Activated CD8-positive, alpha-beta T cell treated with anti-CD3 and anti-CD28 coated beads for 36 hours (primary cell): ENCODE results near the gene TGM4. TPM values are rescaled to one million over a fixed set of nuclear protein-coding genes. Genes with fewer than 3 reads are reported as not detected.

ENCODE experiments used
- ATAC-seq: fragments of 200-7000 bp; cut with Tn5 transposase; one replicate; pipeline ENCODE4 v1.10.0; 2021; ENCODE audit warnings: mild to moderate bottlenecking, moderate library complexity
- CTCF ChIA-PET: fragments of 350-600 bp; sonication (Branson Sonifier 250); formaldehyde crosslinking; loops from one replicate; lab custom pipeline; 2021; ENCODE audit warnings: antibody characterized with exemption; lab: Charles Lee
- POLR2A ChIA-PET: fragments of 350-600 bp; sonication (Branson Sonifier 250); formaldehyde crosslinking; loops from one replicate; lab custom pipeline; 2021; ENCODE audit warnings: antibody characterized with exemption; lab: Charles Lee
- DNase-seq: peaks from one replicate; pipeline ENCODE4 v3.0.0-alpha.2; 2020
- H3K27ac Mint-ChIP-seq: one replicate; pipeline ENCODE4 v1.8.0; 2021; ENCODE audit warnings: mild to moderate bottlenecking, mixed read lengths
- H3K27me3 Mint-ChIP-seq: one replicate; pipeline ENCODE4 v1.8.0; 2021; ENCODE audit warnings: mixed read lengths
- H3K36me3 Mint-ChIP-seq: one replicate; pipeline ENCODE4 v1.8.0; 2021; ENCODE audit warnings: low read depth, mixed read lengths
- H3K4me1 Mint-ChIP-seq: one replicate; pipeline ENCODE4 v1.8.0; 2021; ENCODE audit warnings: low read depth, mixed read lengths
- H3K4me3 Mint-ChIP-seq: one replicate; pipeline ENCODE4 v1.8.0; 2021; ENCODE audit warnings: mild to moderate bottlenecking, moderate library complexity, mixed read lengths
- H3K9me3 Mint-ChIP-seq: one replicate; pipeline ENCODE4 v1.8.0; 2021; ENCODE audit warnings: mixed read lengths
- intact Hi-C: fragments of 100-400 bp; cut with micrococcal nuclease; formaldehyde crosslinking; loops from one replicate; pipeline ENCODE4 v1.10.0; 2022
- total RNA-seq, 2 experiments: library from RNA; stranded (reverse); gene quantifications; one replicate each; pipeline ENCODE4 v1.2.3, GENCODE V29; 2021
- TF ChIP-seq, protein P1 (sequence below): fragments of 200-600 bp; IDR thresholded peaks from one replicate; pipeline ENCODE4 v1.8.0; 2022; ENCODE audit warnings: antibody characterized with exemption, mild to moderate bottlenecking

Gene TGM4
- total RNA-seq, result not detected

DNA sequence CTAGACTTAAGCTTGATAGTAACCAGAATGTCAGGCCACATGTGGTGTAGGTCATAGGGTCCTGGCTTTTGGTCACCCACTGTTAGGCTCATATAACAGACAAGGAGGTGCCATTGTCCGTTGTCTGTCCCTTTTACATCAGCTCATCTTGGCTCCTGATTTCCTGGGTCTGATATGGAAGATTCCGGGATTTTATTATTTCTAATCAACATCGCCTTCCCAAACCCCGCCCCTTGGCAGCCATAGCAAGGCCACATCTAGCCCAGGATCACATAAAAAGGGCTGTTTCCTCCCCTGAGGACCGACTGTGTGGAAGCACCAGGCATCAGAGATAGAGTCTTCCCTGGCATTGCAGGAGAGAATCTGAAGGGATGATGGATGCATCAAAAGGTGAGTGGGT lies at the start of gene TGM4:
Gene TGM4 (plus strand): TSS at position 301 of the 400 bp plus-strand sequence. CDS start 71 bp downstream, at position 372.
- CTCF ChIA-PET, result no interaction called here
- no peak within 1 kb of the TSS for H3K4me3 Mint-ChIP-seq
- POLR2A ChIA-PET, result no interaction called here
- intact Hi-C loops, result no loop called here
- no peak for DNase-seq
- ATAC-seq, result no peak
- TF ChIP-seq, protein P1, sequence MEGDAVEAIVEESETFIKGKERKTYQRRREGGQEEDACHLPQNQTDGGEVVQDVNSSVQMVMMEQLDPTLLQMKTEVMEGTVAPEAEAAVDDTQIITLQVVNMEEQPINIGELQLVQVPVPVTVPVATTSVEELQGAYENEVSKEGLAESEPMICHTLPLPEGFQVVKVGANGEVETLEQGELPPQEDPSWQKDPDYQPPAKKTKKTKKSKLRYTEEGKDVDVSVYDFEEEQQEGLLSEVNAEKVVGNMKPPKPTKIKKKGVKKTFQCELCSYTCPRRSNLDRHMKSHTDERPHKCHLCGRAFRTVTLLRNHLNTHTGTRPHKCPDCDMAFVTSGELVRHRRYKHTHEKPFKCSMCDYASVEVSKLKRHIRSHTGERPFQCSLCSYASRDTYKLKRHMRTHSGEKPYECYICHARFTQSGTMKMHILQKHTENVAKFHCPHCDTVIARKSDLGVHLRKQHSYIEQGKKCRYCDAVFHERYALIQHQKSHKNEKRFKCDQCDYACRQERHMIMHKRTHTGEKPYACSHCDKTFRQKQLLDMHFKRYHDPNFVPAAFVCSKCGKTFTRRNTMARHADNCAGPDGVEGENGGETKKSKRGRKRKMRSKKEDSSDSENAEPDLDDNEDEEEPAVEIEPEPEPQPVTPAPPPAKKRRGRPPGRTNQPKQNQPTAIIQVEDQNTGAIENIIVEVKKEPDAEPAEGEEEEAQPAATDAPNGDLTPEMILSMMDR, result no peak
- H3K9me3 Mint-ChIP-seq, result no peaks in the 10 kb centered on the region
- no peaks in the 10 kb centered on the region for H3K36me3 Mint-ChIP-seq
- H3K27me3 Mint-ChIP-seq, result no peaks in the 10 kb centered on the region
- no peaks in the 10 kb centered on the region for H3K4me1 Mint-ChIP-seq
- H3K27ac Mint-ChIP-seq, result no peak within 1 kb of the TSS

DNA sequence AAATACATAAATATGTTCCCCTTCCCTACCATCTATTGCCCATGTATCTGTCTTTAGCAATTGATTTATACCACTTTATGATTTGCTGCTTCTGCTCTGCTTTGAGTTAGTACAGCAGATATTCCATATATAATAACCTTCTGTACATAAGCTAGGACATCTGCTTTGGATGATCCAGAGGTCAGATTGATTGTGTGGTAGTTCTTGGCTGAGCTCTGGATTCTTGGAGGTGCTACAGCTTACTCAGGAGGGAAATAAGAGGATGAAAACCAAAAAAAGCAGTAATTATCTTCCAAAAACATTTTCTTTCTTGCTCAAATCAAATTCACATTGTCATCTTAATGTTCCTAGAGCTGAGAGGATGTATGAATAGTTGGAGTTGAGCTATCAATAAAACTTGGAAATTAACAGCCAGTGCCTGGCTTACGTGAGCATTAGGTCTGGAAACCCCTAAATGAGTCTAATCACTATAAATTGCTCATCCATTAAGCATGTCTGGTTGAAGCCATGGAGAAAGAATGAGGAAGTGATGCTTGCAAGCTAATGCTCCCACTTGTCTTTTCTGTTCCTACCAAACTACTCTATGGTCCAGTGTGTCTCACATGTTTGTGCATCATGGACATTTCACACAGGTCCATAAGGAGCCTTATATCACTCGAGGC lies 49.0 kb upstream of the TGM4 start:
- intact Hi-C loops, result no loop called here
- no peak overlapping the region for H3K27ac Mint-ChIP-seq
- no peaks in the 10 kb centered on the region for H3K9me3 Mint-ChIP-seq
- no peaks in the 10 kb centered on the region for H3K27me3 Mint-ChIP-seq
- ATAC-seq (no peak), DNase-seq (no peak)
- H3K36me3 Mint-ChIP-seq, result peaks cover 53% of the 10 kb centered on the region
- TF ChIP-seq, protein P1, result no peak
- H3K4me1 Mint-ChIP-seq, result no peaks in the 10 kb centered on the region
- CTCF ChIA-PET, result interaction anchor here (1.0 kb wide), 1 partner anchor 89 kb away, joined by 3 read pairs; no protein-coding TSS in a partner anchor
- POLR2A ChIA-PET, result no interaction called here
- no peak overlapping the region for H3K4me3 Mint-ChIP-seq

DNA sequence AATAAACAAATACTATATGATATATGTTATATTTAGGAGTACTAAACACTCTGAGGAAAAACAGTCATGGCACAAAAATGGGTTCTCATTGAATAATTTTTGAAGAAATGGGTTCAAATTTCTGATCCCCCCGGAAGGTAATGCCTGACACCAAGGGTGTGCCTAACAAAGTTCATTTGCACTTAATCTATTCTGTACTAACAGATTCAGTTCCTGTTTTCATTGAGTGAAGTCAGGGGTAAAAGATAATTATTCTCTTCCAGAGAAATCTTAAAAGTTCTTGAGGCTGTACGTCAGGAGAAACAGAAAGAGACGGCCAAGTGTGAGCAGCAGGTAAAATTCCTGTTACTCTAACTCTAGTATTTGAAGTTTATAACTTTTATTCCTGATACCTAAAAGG lies 47.2 kb upstream of the TGM4 start:
- POLR2A ChIA-PET, result no interaction called here
- Mint-ChIP-seq H3K27ac (no peak overlapping the region), H3K36me3 (peaks cover 53% of the 10 kb centered on the region), H3K4me3 (no peak overlapping the region), H3K27me3 (no peaks in the 10 kb centered on the region), H3K4me1 (no peaks in the 10 kb centered on the region), H3K9me3 (no peaks in the 10 kb centered on the region)
- intact Hi-C loops, result no loop called here
- CTCF ChIA-PET, result no interaction called here
- no peak for ATAC-seq
- TF ChIP-seq, protein P1, result no peak
- DNase-seq, result no peak

DNA sequence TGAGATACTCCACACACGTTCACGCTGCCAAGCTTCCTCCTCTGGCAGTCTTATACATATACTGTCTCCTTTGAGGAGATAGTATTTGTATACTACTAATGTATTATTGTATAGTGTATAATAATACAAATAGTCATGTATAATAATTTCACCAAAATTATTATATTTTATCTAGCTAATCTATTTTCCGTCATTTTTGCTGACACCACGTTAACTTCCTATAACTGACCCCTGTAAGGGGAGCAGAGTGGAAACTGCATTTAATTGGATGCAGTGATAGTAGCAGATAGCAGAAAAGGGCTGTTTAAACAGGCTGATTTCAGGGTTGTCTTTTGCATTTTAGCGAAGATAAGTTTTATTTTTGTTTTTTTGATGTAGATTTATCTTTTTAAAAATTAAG lies 43.2 kb upstream of the TGM4 start:
- TF ChIP-seq, protein P1, result no peak
- no peak for DNase-seq
- ChIA-PET CTCF (interaction anchor here (0.9 to 2.2 kb wide), 3 partner anchors 26 to 298 kb away, joined by 3 to 7 read pairs (median 3); no protein-coding TSS in a partner anchor), POLR2A (no interaction called here)
- peaks cover 41% of the 10 kb centered on the region for H3K36me3 Mint-ChIP-seq
- no peak for ATAC-seq
- H3K4me3 Mint-ChIP-seq, result no peak overlapping the region
- H3K4me1 Mint-ChIP-seq, result no peaks in the 10 kb centered on the region
- intact Hi-C loops, result no loop called here
- peaks cover 3% of the 10 kb centered on the region for H3K9me3 Mint-ChIP-seq
- no peaks in the 10 kb centered on the region for H3K27me3 Mint-ChIP-seq
- H3K27ac Mint-ChIP-seq, result no peak overlapping the region

DNA sequence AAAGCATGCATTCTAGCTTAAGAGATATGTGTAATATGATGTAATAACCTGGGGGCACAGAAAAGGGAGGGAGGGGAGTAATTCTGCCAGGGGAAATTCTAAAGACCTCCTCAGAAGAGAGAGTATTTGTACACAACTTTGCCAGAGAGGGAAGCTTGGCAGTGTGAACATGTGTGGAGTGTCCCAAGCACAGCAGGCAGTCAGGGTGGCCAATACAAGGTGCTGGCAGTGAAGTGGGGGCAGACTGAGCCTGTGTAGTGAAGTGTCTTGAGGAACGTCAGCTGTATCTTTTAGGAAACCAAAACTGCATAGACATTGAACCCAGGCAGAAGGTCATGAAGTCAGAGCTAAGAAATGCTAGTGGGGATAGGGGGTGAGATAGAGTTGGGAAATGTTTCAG lies 42.4 kb upstream of the TGM4 start:
- H3K9me3 Mint-ChIP-seq, result peaks cover 10% of the 10 kb centered on the region
- intact Hi-C loops, result no loop called here
- CTCF ChIA-PET, result interaction anchor here (0.9 to 2.2 kb wide), 4 partner anchors 13 to 299 kb away, joined by 3 to 7 read pairs (median 4); no protein-coding TSS in a partner anchor
- TF ChIP-seq, protein P1, result no peak
- H3K27ac Mint-ChIP-seq, result no peak overlapping the region
- no peak for DNase-seq
- H3K27me3 Mint-ChIP-seq, result no peaks in the 10 kb centered on the region
- peaks cover 47% of the 10 kb centered on the region for H3K36me3 Mint-ChIP-seq
- no peak overlapping the region for H3K4me3 Mint-ChIP-seq
- ATAC-seq, result no peak
- POLR2A ChIA-PET, result interaction anchor here (1.0 kb wide), 1 partner anchor 72 kb away, joined by 3 read pairs; no protein-coding TSS in a partner anchor
- H3K4me1 Mint-ChIP-seq, result no peaks in the 10 kb centered on the region
